Subcutaneous abdominal adipose tissue (tissue), 5 donors: ENCODE results near the gene SPINK1.
"Not testable (repeated sequence)": the region's sequence is repeated elsewhere in the genome, so short reads cannot be mapped to it uniquely, and the experiment has no call there.

Experiments
- H3K27ac ChIP-seq: one replicate; pipeline ENCODE4 v1.7.0; 2013; ENCODE audit warnings: low read depth, mild to moderate bottlenecking, inconsistent platforms, low read length, moderate library complexity
- H3K27me3 ChIP-seq, 5 donors: one replicate each; pipeline ENCODE4 v1.7.0; 2013; ENCODE audit warnings: low read length in 5 of 5, inconsistent platforms in 1 of 5; ENCODE audit not compliant: control insufficient read depth in 5 of 5, insufficient read depth in 4 of 5
- H3K36me3 ChIP-seq, 5 donors: one replicate each; pipeline ENCODE4 v1.7.0; 2013; ENCODE audit warnings: low read length in 5 of 5; ENCODE audit not compliant: control insufficient read depth in 5 of 5, insufficient read depth in 5 of 5
- H3K4me1 ChIP-seq, 5 donors: one replicate each; pipeline ENCODE4 v1.7.0; 2013; ENCODE audit warnings: low read length in 5 of 5, mild to moderate bottlenecking in 3 of 5, moderate library complexity in 1 of 5; ENCODE audit not compliant: control insufficient read depth in 5 of 5, insufficient read depth in 5 of 5
- H3K4me3 ChIP-seq, 5 donors: one replicate each; pipeline ENCODE4 v1.7.0; 2013; ENCODE audit warnings: low read length in 5 of 5, low read depth in 1 of 5
- H3K9ac ChIP-seq, 5 donors: one replicate each; pipeline ENCODE4 v1.7.0; 2013; ENCODE audit warnings: low read length in 5 of 5, mild to moderate bottlenecking in 4 of 5, moderate library complexity in 3 of 5
- H3K9me3 ChIP-seq, 5 donors: one replicate each; pipeline ENCODE4 v1.7.0; 2013; ENCODE audit warnings: low read length in 5 of 5; ENCODE audit not compliant: control insufficient read depth in 5 of 5
- donor health status: healthy.
- donor health status: healthy.
- donor health status: healthy.
- donor health status: healthy.
- donor health status: healthy.

SPINK1 gene

DNA sequence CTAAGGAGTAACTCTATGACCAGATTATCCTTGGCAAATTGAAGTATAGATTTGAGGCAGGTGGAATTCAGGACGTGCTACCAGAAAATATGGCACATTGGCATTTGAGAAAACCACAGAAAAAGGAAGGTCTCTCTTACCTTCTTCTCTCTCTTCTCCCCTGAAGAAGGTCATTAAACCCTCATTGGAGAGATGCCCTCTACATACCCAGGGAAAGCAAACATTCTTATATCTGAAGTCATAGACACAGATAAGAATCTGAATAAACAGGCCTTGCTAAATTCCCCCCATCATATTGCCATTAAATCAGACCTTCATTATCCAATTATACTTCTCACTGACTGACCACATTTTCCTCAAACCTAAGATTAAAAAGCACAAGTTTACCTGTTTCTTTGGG is 17.8 kb downstream of the SPINK1 start:
- no peaks in the 10 kb centered on the region for H3K4me1 ChIP-seq
- H3K9ac ChIP-seq = no peak overlapping the region
- no peaks in the 10 kb centered on the region for H3K36me3 ChIP-seq
- H3K27ac ChIP-seq = no peak overlapping the region
- no peak overlapping the region for H3K4me3 ChIP-seq
- no peaks in the 10 kb centered on the region for H3K27me3 ChIP-seq
- H3K9me3 ChIP-seq = no peaks in the 10 kb centered on the region

DNA sequence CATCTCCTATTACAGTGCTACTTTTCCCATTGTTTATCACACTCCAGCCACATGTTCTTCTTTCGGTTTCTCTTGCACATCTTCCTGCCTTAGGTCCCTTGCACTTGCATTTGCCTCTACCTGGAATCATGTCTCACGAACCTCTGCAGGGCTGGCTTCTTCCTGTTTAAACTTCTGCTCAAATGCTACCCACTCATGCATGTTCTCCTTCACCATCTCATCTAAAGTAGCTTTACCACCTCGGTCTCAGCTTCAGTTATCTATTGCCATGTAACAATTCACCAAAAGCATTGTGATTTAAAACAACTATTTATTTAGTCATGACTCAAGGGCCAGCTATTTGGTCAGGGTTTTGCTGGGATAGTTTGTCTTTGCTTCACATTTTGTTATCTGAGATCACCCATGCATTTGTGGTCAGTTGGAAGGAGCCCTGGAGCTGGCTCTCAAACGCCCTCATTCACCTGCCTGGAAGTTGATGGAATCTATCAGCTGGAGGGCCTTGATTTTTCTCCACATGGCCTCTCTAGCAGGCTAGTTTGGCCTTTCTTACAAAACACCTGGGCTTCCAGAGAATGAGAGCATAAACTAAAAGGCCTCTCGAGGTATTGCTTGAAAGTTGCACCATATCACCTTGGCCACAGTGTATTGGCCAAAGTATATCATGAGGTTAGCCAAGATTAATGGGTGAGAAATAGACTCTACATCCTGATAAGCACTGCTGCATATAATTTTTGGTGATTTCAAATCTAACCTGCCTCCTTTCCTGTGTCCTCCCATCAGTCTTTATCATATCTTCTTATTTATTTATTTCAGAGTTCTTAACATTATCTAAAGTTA is 21.4 kb downstream of the SPINK1 start:
- Histone ChIP-seq H3K9me3 (no peaks in the 10 kb centered on the region), H3K4me3 (no peak overlapping the region), H3K9ac (no peak overlapping the region), H3K27ac (no peak overlapping the region), H3K36me3 (no peaks in the 10 kb centered on the region), H3K4me1 (no peaks in the 10 kb centered on the region), H3K27me3 (no peaks in the 10 kb centered on the region)

DNA sequence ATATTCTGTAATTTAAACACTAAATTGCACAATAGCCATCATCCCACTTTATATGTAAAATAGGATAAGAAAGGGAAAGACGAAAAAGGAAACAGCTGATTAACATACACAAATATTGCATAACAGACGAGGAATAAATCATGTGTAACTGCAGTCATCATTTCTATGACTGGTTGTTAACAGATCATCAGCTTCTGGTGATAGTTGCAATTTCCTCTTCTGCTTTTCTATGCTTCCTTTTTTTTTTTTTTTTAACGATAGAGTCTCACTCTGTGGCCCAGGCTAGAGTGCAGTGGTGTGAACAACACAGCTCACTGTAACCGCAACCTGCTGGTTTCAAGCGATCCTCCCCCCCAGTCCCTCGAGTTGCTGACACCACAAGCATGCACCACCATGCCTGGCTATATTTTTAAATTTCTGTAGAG is 26.4 kb downstream of the SPINK1 start:
- no peaks in the 10 kb centered on the region for H3K36me3 ChIP-seq
- H3K27me3 ChIP-seq = no peaks in the 10 kb centered on the region
- H3K9me3 ChIP-seq = no peaks in the 10 kb centered on the region
- no peak overlapping the region for H3K9ac ChIP-seq
- no peak overlapping the region for H3K27ac ChIP-seq
- peaks cover 0 to 7% (median 0%) of the 10 kb centered on the region in 5 donors for H3K4me1 ChIP-seq
- H3K4me3 ChIP-seq = no peak overlapping the region

DNA sequence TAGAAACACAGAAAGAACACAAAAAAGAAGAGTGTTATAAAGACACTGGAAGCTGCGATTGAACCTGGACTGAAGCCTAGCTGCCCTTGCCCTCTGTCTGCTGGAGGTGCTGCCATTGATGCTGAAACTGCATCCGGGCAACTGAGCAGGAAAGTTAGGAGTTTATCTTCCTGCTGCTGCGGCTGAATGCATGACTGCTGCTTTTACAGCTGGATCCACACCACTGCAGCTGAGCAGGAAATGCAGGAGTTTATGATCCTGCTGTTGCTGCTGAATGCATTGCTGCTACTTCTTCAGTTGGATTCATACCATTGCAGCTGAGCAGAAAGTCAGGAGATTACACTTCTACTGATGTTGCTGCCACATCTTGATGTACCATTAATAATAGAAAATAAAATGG is 27.1 kb downstream of the SPINK1 start:
- Histone ChIP-seq H3K4me3 (no peak overlapping the region), H3K27me3 (no peaks in the 10 kb centered on the region), H3K36me3 (no peaks in the 10 kb centered on the region), H3K4me1 (peaks cover 0 to 7% (median 0%) of the 10 kb centered on the region in 5 donors), H3K9me3 (no peaks in the 10 kb centered on the region), H3K27ac (no peak overlapping the region), H3K9ac (no peak overlapping the region)

DNA sequence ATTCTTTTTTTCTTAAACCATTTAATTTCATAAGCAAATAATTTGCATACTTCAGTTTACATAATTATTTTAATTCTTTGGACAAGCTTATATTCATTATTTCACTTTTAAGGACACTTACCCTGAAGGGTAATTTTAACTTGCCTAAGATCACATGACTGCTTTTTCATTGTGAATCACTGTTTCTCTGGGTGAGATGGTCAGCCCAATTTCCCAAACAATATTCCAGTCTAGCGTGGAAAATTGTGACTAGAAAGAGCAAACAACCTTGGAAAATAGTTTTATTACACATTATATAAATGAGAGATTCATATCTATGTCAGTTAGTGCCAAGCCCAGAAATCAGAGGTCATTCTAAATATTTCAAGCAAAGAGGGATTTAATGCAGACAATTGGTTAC is 27.5 kb downstream of the SPINK1 start:
- H3K27me3 ChIP-seq = no peaks in the 10 kb centered on the region
- no peak overlapping the region for H3K9ac ChIP-seq
- no peak overlapping the region for H3K27ac ChIP-seq
- H3K4me3 ChIP-seq = no peak overlapping the region
- H3K36me3 ChIP-seq = no peaks in the 10 kb centered on the region
- peaks cover 0 to 7% (median 0%) of the 10 kb centered on the region in 5 donors for H3K4me1 ChIP-seq
- no peaks in the 10 kb centered on the region for H3K9me3 ChIP-seq

DNA sequence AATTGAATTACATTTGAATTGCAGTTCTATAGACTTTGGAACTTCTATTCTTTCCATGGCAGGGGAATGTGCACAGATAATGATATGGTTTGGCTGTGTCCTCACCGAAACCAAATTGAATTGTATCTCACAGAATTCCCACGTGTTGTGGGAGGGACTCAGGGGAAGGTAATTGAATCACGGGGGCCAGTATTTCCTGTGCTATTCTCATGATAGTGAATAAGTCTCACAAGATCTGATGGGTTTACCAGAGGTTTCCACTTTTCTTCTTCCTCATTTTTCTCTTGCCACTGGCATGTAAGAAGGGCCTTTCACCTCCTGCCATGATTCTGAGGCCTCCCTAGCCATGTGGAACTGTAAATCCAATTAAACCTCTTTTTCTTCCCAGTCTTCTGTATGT is 28.3 kb downstream of the SPINK1 start:
- not testable (repeated sequence) for H3K9ac ChIP-seq, H3K27ac ChIP-seq, H3K9me3 ChIP-seq, H3K4me3 ChIP-seq, H3K36me3 ChIP-seq, H3K27me3 ChIP-seq, H3K4me1 ChIP-seq

DNA sequence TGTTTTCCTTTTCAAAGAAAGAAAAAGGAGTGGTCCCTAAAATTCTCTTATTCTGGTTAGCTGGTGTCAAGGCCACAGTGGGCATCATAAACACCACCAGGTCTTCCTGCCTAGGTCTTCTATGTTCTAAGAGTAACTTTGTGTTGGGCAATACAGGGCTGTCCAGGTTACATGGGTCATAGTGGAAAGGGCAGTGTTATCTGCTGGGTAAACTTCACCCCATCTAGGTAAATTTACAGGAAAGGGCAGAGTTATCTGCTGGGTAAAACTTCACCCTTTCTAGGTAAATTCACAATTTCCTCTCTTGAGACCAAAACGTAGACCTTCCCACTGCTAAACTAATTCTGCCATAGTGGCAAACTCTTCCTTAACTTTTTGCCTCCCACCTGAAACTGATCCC is 30.0 kb downstream of the SPINK1 start:
- Histone ChIP-seq H3K4me1 (peaks cover 0 to 7% (median 0%) of the 10 kb centered on the region in 5 donors), H3K9ac (no peak overlapping the region), H3K4me3 (no peak overlapping the region), H3K9me3 (no peaks in the 10 kb centered on the region), H3K27ac (no peak overlapping the region), H3K27me3 (no peaks in the 10 kb centered on the region), H3K36me3 (no peaks in the 10 kb centered on the region)

DNA sequence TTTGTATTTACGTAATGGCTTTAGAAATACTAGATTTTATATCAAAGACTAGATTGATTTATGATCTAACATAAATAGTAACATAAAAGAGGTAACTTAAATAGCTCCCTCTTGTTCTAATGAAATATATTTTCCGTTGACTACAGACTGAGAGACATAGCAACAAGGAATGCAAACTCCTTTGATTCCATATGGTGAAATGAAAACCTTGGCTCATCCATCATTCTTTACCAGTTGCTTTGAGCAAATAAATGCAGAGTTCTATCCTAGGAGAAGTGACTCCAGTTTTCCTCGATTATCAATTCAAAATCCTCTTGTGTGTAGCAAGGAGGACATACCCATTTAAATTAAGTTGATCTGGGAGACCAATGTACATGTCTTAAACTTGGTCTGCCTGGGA is 31.0 kb downstream of the SPINK1 start:
- Histone ChIP-seq H3K9ac (no peak overlapping the region), H3K4me1 (peaks cover 0 to 7% (median 0%) of the 10 kb centered on the region in 5 donors), H3K27me3 (no peaks in the 10 kb centered on the region), H3K27ac (no peak overlapping the region), H3K36me3 (no peaks in the 10 kb centered on the region), H3K9me3 (no peaks in the 10 kb centered on the region), H3K4me3 (no peak overlapping the region)

DNA sequence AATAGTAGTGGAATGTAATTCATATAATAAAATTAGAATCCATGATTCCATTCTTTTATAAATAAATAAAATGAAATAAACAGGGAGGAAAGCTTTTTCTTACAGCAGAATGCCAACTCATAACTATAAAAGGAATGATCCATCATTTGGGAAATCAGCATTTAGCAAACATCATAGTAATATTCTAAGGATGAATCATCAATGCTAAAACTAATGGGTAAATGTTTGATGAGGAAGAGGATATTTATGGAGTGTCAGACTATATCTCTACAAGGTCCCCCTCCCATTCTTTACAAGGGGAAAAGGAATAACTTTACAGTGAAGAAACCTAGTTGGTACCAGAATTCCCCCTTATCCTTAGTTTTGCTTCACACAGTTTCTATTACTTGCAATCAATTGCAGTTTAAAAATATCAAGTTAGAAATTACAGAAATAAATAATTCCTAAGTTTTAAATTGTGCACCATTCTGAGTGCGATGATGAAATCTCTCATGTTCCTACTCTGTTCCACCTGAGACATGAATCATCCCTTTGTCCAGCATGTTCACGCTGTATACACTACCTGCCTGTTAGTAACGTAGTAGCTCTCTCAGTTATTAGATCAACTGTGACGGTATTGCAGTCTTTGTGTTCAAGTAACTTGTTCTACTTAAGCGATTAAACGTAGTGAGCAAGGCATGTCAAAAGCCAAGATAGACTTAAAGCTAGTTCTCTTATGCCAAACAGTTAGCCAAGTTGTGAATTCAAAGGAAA is 34.7 kb downstream of the SPINK1 start:
- H3K27ac ChIP-seq = no peak overlapping the region

DNA sequence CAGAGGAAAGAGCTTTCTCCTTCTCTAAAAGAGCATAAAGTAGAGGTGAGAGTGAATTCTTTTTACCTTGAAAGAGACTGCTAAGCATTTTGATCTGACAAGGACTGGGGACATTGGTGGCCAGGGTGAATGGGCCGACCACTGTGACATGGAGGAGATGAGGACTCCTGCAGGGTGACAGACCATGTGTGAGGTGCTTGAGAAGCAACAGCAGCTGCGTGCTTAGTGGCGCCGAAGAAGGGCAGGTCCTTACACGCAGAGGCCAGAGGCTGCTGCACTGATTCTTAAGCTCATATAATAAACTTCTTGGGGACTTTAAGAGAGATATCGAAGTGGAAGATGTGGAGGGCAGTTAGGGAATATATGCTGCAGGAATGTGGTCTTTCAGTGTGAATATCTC is 40.3 kb downstream of the SPINK1 start:
- H3K4me1 ChIP-seq = no peaks in the 10 kb centered on the region
- H3K9me3 ChIP-seq = no peaks in the 10 kb centered on the region
- no peak overlapping the region for H3K9ac ChIP-seq
- no peaks in the 10 kb centered on the region for H3K36me3 ChIP-seq
- H3K27ac ChIP-seq = no peak overlapping the region
- H3K27me3 ChIP-seq = no peaks in the 10 kb centered on the region
- no peak overlapping the region for H3K4me3 ChIP-seq

More for the DNA sequence above, 34.7 kb downstream of the SPINK1 start:
- H3K4me1 ChIP-seq = no peaks in the 10 kb centered on the region
- H3K4me3 ChIP-seq = no peak overlapping the region
- no peak overlapping the region for H3K9ac ChIP-seq
- H3K27me3 ChIP-seq = no peaks in the 10 kb centered on the region
- no peaks in the 10 kb centered on the region for H3K36me3 ChIP-seq
- H3K9me3 ChIP-seq = no peaks in the 10 kb centered on the region
